Stimulated activated naive B cell treated with anti-CD40 and anti-IgM and Interleukin-4, amounts not matched to agents 10 μg/mL and 1 μg/mL and 100 μg/mL, for 72 hours (primary cell): ENCODE measurements around the gene RACK1.
"Not testable (repeated sequence)": the region's sequence is repeated elsewhere in the genome, so short reads cannot be mapped to it uniquely, and the experiment has no call there.

Experiments used
- ATAC-seq, 2 donors: fragments of 150-1000 bp; cut with Tn5 transposase; replicated peaks; 2 replicates each; pipeline ENCODE4 v1.10.0; 2021; ENCODE audit warnings: moderate library complexity in 1 of 2
- DNase-seq: peaks from one replicate; pipeline ENCODE4 v3.0.0; 2021
- H3K27ac Mint-ChIP-seq: one replicate; pipeline ENCODE4 v1.8.0; 2022; ENCODE audit warnings: mild to moderate bottlenecking, mixed read lengths
- H3K27me3 Mint-ChIP-seq, 2 donors: one replicate each; pipeline ENCODE4 v1.8.0; 2022; ENCODE audit warnings: mixed read lengths in 2 of 2
- H3K36me3 Mint-ChIP-seq, 2 donors: one replicate each; pipeline ENCODE4 v1.8.0; 2022; ENCODE audit warnings: mixed read lengths in 2 of 2, mild to moderate bottlenecking in 1 of 2
- H3K4me1 Mint-ChIP-seq, 2 donors: one replicate each; pipeline ENCODE4 v1.8.0; 2022; ENCODE audit warnings: mixed read lengths in 2 of 2, mild to moderate bottlenecking in 1 of 2
- H3K4me3 Mint-ChIP-seq, 2 donors: one replicate each; pipeline ENCODE4 v1.8.0; 2022; ENCODE audit warnings: mild to moderate bottlenecking in 2 of 2, mixed read lengths in 2 of 2, moderate library complexity in 1 of 2
- H3K9me3 Mint-ChIP-seq, 2 donors: one replicate each; pipeline ENCODE4 v1.8.0; 2022; ENCODE audit warnings: mixed read lengths in 2 of 2, mild to moderate bottlenecking in 1 of 2

Gene RACK1

DNA sequence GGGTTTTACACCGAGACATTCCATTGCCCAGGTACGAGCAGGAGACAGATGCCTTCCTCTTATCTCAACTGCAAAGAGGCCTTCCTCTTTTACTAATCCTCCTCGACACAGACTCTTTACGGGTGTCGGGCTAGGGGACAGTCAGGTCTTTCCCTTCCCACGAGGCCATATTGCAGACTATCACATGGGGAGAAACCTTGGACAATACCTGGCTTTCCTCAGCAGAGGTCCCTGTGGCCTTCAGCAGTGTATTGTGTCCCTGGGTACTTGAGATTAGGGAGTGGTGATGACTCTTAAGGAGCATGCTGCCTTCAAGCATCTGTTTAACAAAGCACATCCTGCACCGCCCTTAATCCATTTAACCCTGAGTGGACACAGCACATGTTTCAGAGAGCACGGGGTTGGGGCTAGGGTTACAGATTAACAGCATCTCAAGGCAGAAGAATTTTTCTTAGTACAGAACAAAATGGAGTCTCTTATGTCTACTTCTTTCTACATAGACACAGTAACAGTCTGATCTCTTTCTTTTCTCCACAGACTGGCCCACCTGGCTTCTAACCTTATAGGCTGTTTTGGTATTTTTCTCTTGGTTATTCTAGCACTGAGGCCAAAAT lies 23.7 kb upstream of the RACK1 start:
- ATAC-seq, H3K4me3 Mint-ChIP-seq, H3K27ac Mint-ChIP-seq, H3K4me1 Mint-ChIP-seq, H3K27me3 Mint-ChIP-seq, H3K9me3 Mint-ChIP-seq, DNase-seq: not testable (repeated sequence)
- H3K36me3 Mint-ChIP-seq = peaks cover 8 to 10% of the 10 kb centered on the region in 2 donors

DNA sequence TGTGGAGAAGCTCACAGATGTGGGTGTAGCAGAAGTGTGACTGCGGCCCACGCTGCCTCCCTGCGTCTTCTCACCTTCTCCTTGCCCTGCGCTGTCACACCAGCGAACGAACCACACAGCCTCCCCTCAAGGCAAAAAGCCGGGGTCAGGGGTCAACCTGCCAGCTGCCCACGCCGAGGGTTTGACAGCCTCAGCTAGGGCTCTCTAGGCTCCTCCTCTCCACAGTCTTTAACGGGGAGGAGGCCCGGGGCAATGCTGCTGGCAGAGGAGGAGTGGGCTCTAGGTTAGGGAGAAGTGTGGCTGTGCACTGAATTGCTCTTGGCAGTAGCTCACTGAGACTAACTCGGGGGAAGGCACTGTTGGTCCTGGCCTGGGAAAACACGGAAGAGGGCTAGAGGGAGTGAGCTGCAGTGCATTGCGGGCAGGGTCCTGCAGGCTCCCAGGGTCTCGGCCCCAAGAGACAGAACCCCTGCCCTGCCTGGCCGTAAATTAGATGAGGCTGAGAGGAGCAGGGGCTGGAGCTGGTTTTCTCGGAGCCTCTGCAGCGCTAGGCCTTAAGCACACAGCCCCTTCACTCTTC lies 21.5 kb upstream of the RACK1 start:
- Mint-ChIP-seq H3K27ac (peak overlapping the region; percentile 57), H3K4me3 (no peak overlapping the region), H3K36me3 (peaks cover 8 to 18% of the 10 kb centered on the region in 2 donors), H3K27me3 (no peaks in the 10 kb centered on the region), H3K9me3 (no peaks in the 10 kb centered on the region), H3K4me1 (peaks cover 4 to 7% of the 10 kb centered on the region in 2 donors)
- DNase-seq (no peak), ATAC-seq (no peak)

DNA sequence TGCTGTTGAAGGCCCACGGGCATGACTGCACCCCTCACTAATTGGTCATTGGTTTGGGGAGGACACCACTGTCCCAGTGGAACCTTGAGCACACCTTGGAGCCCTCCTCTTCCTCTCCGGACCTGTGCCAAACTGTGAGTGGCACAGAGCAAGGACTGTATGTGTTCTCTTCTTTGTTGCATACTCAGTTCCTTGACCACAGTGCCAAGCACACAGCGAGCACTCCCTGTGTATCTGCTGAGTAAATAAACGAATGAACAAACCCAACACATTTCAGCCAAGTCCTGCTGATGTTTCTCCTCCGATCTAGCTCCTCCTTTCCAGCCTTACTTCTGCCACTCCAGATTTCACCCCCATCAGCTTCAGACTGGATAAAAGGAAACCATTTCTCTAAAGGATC lies 19.9 kb upstream of the RACK1 start:
- no peak for DNase-seq
- Mint-ChIP-seq H3K4me1 (peaks cover 18 to 23% of the 10 kb centered on the region in 2 donors), H3K4me3 (no peak overlapping the region), H3K36me3 (peaks cover 8 to 24% of the 10 kb centered on the region in 2 donors), H3K27ac (no peak overlapping the region), H3K9me3 (no peaks in the 10 kb centered on the region), H3K27me3 (no peaks in the 10 kb centered on the region)
- ATAC-seq = no peak

DNA sequence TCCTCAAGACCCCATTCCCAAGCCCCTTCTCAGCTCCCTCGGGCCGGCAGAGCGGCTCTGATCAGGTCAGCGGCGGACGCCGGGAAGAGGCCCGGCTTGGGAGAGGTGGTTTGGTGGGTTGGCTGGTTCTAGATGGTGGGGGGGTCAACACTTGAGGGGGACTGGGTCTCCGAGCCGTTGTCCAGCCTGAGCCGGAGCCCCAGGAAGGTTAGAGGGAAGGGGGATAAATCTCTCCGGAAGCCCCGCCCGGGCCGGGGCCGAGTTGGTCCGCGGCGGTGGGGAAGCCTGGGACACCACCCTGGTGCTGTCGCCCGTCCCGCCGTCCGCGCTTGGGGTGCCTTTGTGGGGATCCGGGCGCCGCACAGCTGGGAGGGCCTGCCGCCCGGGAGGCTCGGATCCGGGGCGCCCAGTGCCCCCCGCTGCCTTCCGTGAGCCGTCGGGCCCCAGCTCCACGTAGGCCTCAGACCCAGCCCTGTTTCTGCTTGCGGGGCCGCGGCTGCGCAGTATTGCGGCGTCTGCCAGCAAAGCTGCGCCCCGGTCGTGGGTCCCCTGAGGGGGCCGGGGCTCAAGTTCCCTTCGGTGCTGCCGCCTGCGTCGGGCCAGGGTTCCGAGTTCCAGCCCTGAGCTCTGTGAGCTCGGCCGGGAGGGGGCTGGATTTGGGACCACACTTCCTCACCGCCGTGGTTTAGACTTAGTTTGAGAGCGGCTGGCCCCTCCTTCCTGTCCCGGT lies 17.8 kb upstream of the RACK1 start:
- peak; percentile 65 to 71 for ATAC-seq
- H3K27ac Mint-ChIP-seq = peak overlapping the region; percentile 99
- no peaks in the 10 kb centered on the region for H3K9me3 Mint-ChIP-seq
- peak overlapping the region; percentile 93 to 99 for H3K4me3 Mint-ChIP-seq
- H3K27me3 Mint-ChIP-seq = no peaks in the 10 kb centered on the region
- DNase-seq = peak; percentile 75
- peaks cover 28 to 37% of the 10 kb centered on the region in 2 donors for H3K4me1 Mint-ChIP-seq
- H3K36me3 Mint-ChIP-seq = peaks cover 8 to 34% of the 10 kb centered on the region in 2 donors

- ATAC-seq (peak; percentile 90), DNase-seq (peak; percentile 88)
- Mint-ChIP-seq H3K27me3 (no peaks in the 10 kb centered on the region), H3K4me3 (peak within 1 kb of the TSS; percentile 93 to 99), H3K9me3 (no peaks in the 10 kb centered on the region), H3K27ac (peak within 1 kb of the TSS; percentile 99), H3K4me1 (peaks cover 30 to 43% of the 10 kb centered on the region in 2 donors), H3K36me3 (peaks cover 14 to 39% of the 10 kb centered on the region in 2 donors)
Measured at GRCh38 chr5:181260720-181261319, 17.1 kb upstream of the RACK1 start, which contains the start of gene TRIM52. TSS of gene TRIM52 (minus strand) at chr5:181261143. CDS start at chr5:181260813, 330 bp downstream.

DNA sequence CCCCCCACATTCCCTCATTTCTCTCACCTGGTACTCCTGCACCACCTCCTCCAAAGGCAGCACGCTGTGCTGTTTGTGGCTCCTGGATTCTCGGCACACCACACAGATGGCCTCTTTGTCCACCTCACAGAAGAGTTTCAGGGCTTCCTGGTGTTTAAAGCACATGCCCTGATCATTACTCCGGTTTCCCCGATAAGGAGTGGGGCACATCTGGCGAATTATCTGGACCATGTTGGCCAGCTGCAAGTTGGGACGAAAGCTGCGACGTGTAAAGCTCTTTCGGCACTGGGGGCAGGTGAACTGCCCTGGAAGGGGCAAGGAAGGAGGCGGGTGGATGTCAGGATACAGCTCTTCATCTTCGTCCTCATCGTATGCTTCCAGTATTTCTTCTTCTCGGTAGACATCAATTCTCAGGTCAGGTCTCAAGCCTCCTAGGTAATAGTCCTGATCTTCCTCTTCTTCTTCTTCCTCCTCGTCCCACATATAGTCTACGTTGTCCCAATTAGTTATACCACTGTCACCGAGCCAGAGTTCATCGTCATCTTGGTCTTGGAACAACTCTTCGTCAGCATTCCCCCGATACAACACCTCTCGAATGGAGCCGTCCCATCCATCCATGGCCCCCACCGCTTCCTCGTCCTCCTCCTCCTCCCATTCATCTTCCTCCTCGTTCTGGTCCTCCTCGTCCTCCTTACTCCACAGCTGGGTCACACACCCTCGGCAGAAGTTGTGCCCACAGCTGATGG lies 16.4 kb upstream of the RACK1 start:
- no peaks in the 10 kb centered on the region for H3K9me3 Mint-ChIP-seq
- H3K27me3 Mint-ChIP-seq = no peaks in the 10 kb centered on the region

DNA sequence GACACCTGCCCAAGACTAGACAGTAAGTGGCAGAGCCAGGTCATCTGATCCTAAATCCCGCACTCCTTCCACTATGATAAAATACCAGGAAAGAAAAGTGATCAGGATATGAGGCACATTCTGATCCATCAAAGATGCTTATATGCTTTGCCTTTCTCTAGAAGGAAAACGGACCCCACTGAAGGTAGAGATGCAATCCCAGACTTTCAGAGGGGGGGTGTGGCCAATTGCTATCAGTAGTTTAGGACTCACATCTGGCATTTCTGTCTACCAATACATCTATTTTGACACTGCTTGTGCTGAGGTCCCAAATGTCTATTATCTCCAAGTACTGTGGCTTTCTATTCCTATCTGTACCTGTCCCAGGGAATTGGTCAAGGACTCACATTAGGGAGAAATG lies 15.6 kb upstream of the RACK1 start:
- ATAC-seq (no peak), DNase-seq (no peak)
- Mint-ChIP-seq H3K9me3 (no peaks in the 10 kb centered on the region), H3K27me3 (no peaks in the 10 kb centered on the region), H3K36me3 (peaks cover 21 to 44% of the 10 kb centered on the region in 2 donors), H3K27ac (peak overlapping the region; percentile 99), H3K4me1 (peaks cover 34 to 56% of the 10 kb centered on the region in 2 donors), H3K4me3 (peak overlapping the region; percentile 93 to 99)

More for the DNA sequence above, 16.4 kb upstream of the RACK1 start:
- no peak for DNase-seq
- peak overlapping the region; percentile 99 for H3K27ac Mint-ChIP-seq
- peaks cover 30 to 49% of the 10 kb centered on the region in 2 donors for H3K4me1 Mint-ChIP-seq
- no peak for ATAC-seq
- peaks cover 19 to 41% of the 10 kb centered on the region in 2 donors for H3K36me3 Mint-ChIP-seq
- H3K4me3 Mint-ChIP-seq = peak overlapping the region; percentile 93 to 99

- DNase-seq (no peak), ATAC-seq (no peak)
- Mint-ChIP-seq H3K27ac (no peak overlapping the region), H3K36me3 (peaks cover 18 to 43% of the 10 kb centered on the region in 2 donors), H3K4me3 (peak overlapping the region; percentile 93 to 99), H3K27me3 (no peaks in the 10 kb centered on the region), H3K4me1 (peaks cover 35 to 61% of the 10 kb centered on the region in 2 donors), H3K9me3 (no peaks in the 10 kb centered on the region)
Measured at GRCh38 chr5:181258576-181258975, 14.9 kb upstream of the RACK1 start.

- peaks cover 45 to 72% of the 10 kb centered on the region in 2 donors for H3K4me1 Mint-ChIP-seq
- H3K9me3 Mint-ChIP-seq = no peaks in the 10 kb centered on the region
- peaks cover 26 to 51% of the 10 kb centered on the region in 2 donors for H3K36me3 Mint-ChIP-seq
- H3K27ac Mint-ChIP-seq = no peak overlapping the region
- no peaks in the 10 kb centered on the region for H3K27me3 Mint-ChIP-seq
- no peak overlapping the region for H3K4me3 Mint-ChIP-seq
- DNase-seq (no peak), ATAC-seq (no peak)
Measured at GRCh38 chr5:181255836-181256578, 12.3 kb upstream of the RACK1 start.

DNA sequence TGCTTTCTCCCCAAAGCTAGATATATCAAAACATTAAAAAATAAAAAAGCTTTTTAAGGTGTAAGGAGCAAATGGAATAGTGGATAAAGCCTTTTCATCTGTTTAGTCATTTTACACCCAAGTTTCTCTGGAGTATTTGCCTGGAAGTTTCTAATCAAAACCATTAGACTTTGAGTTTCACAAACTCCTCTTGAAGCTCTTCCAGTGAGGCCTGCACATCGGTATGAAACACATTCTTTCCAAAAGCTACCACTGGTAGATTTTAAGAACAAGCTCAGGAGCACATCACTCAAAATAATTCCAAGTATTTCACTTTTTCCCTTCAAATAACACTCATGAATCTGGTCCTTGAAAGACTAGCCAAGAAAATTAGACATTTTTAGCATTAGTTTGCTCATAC lies 11.6 kb upstream of the RACK1 start:
- Mint-ChIP-seq H3K9me3 (no peaks in the 10 kb centered on the region), H3K4me1 (peaks cover 48 to 73% of the 10 kb centered on the region in 2 donors), H3K27ac (no peak overlapping the region), H3K4me3 (no peak overlapping the region), H3K36me3 (peaks cover 30 to 50% of the 10 kb centered on the region in 2 donors), H3K27me3 (no peaks in the 10 kb centered on the region)
- no peak for ATAC-seq
- DNase-seq = no peak

DNA sequence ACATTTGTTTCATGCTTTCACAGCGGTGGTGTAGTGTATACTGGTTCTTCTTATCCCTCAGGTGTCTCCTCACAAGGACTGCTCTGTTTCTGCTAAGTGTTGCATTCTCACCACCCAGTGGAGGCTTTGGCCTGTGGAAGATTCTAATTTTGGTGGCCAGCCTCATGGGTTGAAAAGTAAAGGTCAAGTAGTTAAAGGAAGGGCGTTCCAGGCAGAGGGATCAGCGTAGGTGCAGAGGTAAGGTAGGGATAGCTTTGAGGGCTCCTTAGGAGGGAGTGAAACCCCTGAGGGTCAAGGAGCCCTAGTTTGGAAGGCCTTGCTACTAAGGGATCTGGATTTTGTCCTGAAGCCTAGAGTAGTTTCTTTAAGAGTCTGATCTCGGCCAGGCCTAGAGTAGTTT lies 4.6 kb upstream of the RACK1 start:
- H3K27me3 Mint-ChIP-seq = no peaks in the 10 kb centered on the region
- ATAC-seq = no peak
- H3K27ac Mint-ChIP-seq = peak overlapping the region; percentile 99
- DNase-seq = no peak
- peak overlapping the region; percentile 94 to 95 for H3K4me3 Mint-ChIP-seq
- H3K9me3 Mint-ChIP-seq = no peaks in the 10 kb centered on the region
- H3K4me1 Mint-ChIP-seq = peaks cover 47 to 66% of the 10 kb centered on the region in 2 donors
- peaks cover 31 to 48% of the 10 kb centered on the region in 2 donors for H3K36me3 Mint-ChIP-seq

DNA sequence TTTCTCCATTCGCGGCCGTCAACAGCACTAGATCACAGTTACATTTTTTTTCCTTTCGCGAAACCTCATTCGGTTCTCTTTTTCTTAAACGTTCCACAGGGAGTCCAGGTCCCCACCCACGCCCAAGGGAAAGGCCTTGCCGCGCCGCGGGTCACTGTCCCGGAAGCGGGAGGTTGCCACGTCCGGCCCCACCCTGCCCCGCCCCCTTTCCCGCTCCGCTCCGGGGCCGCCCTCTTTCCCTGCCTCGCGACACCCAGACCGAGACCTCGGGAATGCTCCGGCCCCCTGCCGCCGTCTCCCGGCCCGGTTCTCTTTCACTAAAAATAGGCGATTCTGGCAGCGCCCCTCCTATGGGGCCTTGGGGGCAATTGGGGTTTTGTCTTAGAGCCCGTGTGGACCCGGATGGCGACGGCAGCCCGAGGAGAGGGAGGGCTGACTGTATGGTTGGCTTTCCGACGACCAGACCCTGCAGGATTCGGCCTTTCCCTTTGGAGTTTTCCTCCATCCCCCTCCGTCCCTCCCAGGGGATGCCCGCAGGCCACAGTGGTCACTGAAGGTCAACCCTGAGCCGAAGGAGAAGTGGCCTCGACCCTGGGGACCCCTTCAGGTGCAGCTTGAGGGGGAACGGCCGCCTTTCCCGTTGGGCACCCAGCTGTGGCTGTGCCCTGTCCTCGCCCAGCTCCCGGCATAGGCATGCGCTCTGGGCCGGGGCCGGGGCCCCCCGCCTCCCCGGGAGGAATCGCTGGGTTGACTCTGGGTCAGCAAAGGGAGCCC lies 2.8 kb upstream of the RACK1 start:
- no peaks in the 10 kb centered on the region for H3K27me3 Mint-ChIP-seq
- peak overlapping the region; percentile 99 for H3K27ac Mint-ChIP-seq
- ATAC-seq = peak; percentile 50 to 53
- H3K9me3 Mint-ChIP-seq = no peaks in the 10 kb centered on the region
- H3K4me1 Mint-ChIP-seq = peaks cover 47 to 75% of the 10 kb centered on the region in 2 donors
- peaks cover 44 to 61% of the 10 kb centered on the region in 2 donors for H3K36me3 Mint-ChIP-seq
- DNase-seq = peak; percentile 80
- peak overlapping the region; percentile 94 to 95 for H3K4me3 Mint-ChIP-seq
